Liver (tissue), 9 donors: ENCODE data around the gene POLR3GL. TPM values are rescaled to one million over a fixed set of nuclear protein-coding genes. Genes with fewer than 3 reads are reported as not detected.
A peak's percentile ranks its signal among the peaks of the same experiment; 100 is the strongest.

Experiments
- DNase-seq: peaks from one replicate; pipeline ENCODE4 v3.0.0-alpha.2; 2017; ENCODE audit warnings: low spot score
- H3K27ac ChIP-seq, 2 donors: one replicate each; pipeline ENCODE4 v1.7.0; 2013; ENCODE audit warnings: inconsistent platforms in 2 of 2, low read length in 2 of 2, control low read depth in 1 of 2, low read depth in 1 of 2, mild to moderate bottlenecking in 1 of 2
- H3K27me3 ChIP-seq, 4 donors: one replicate each; pipeline versions ENCODE4 v1.6.1 to v1.7.0; 2013; ENCODE audit warnings: low read length in 3 of 4, inconsistent platforms in 1 of 4, mild to moderate bottlenecking in 1 of 4, moderate library complexity in 1 of 4; ENCODE audit not compliant: control insufficient read depth in 4 of 4, insufficient read depth in 4 of 4
- H3K36me3 ChIP-seq, 4 donors: one replicate each; pipeline versions ENCODE4 v1.6.1 to v1.7.0; 2013; ENCODE audit warnings: low read length in 3 of 4, mild to moderate bottlenecking in 3 of 4, low read depth in 1 of 4, moderate library complexity in 1 of 4; ENCODE audit not compliant: control insufficient read depth in 4 of 4, insufficient read depth in 3 of 4
- H3K4me1 ChIP-seq, 4 donors: one replicate each; pipeline versions ENCODE4 v1.6.1 to v1.7.0; 2013; ENCODE audit warnings: low read length in 3 of 4, mild to moderate bottlenecking in 3 of 4, moderate library complexity in 1 of 4; ENCODE audit not compliant: control insufficient read depth in 4 of 4, insufficient read depth in 4 of 4
- H3K4me3 ChIP-seq, 3 donors: one replicate each; pipeline versions ENCODE4 v1.6.1 to v1.7.0; 2013; ENCODE audit warnings: low read length in 3 of 3, control low read depth in 1 of 3, low read depth in 1 of 3, mild to moderate bottlenecking in 1 of 3
- H3K9ac ChIP-seq, 2 donors: one replicate each; pipeline ENCODE4 v1.7.0; 2013; ENCODE audit warnings: low read length in 2 of 2, mild to moderate bottlenecking in 2 of 2, moderate library complexity in 2 of 2, control low read depth in 1 of 2, low read depth in 1 of 2
- H3K9me3 ChIP-seq, 4 donors: one replicate each; pipeline versions ENCODE4 v1.6.1 to v1.7.0; 2013; ENCODE audit warnings: low read length in 3 of 4; ENCODE audit not compliant: control insufficient read depth in 4 of 4
- EGR1 ChIP-seq, 2 donors: IDR thresholded peaks; 2 replicates each; pipeline ENCODE4 v1.6.1; 2016 to 2018; ENCODE audit warnings: antibody characterized with exemption in 2 of 2, low read depth in 2 of 2
- FOXA2 ChIP-seq: IDR thresholded peaks from 2 replicates; pipeline ENCODE4 v1.6.1; 2016; ENCODE audit warnings: antibody characterized with exemption
- HNF4A ChIP-seq, 2 donors: conservative IDR thresholded peaks; 2 replicates each; pipeline ENCODE4 v1.6.1; 2016; ENCODE audit warnings: antibody characterized with exemption in 2 of 2, mild to moderate bottlenecking in 2 of 2
- HNF4G ChIP-seq: IDR thresholded peaks from 2 replicates; pipeline ENCODE4 v1.6.1; 2016; ENCODE audit warnings: antibody characterized with exemption
- JUND ChIP-seq, 2 donors: IDR thresholded peaks; 2 replicates each; pipeline ENCODE4 v1.6.1; 2016; ENCODE audit warnings: antibody characterized with exemption in 2 of 2
- MAX ChIP-seq: IDR thresholded peaks from 2 replicates; pipeline ENCODE4 v1.6.1; 2016; ENCODE audit warnings: antibody characterized with exemption
- NR2F2 ChIP-seq: IDR thresholded peaks from 2 replicates; pipeline ENCODE4 v1.6.1; 2016; ENCODE audit warnings: antibody characterized with exemption
- RAD21 ChIP-seq, 2 donors: IDR thresholded peaks; 2 replicates each; pipeline ENCODE4 v1.6.1; 2016; ENCODE audit warnings: antibody characterized with exemption in 2 of 2, mild to moderate bottlenecking in 2 of 2
- RXRA ChIP-seq, 2 donors: IDR thresholded peaks; 2 replicates each; pipeline ENCODE4 v1.6.1; 2017 to 2018; ENCODE audit warnings: antibody characterized with exemption in 2 of 2, mild to moderate bottlenecking in 1 of 2
- SP1 ChIP-seq: IDR thresholded peaks from 2 replicates; pipeline ENCODE4 v1.6.1; 2018; ENCODE audit warnings: antibody characterized with exemption, mild to moderate bottlenecking
- TAF1 ChIP-seq: conservative IDR thresholded peaks from 2 replicates; pipeline ENCODE4 v1.6.1; 2016; ENCODE audit warnings: antibody characterized with exemption, mild to moderate bottlenecking
- YY1 ChIP-seq: IDR thresholded peaks from 2 replicates; pipeline ENCODE4 v1.6.1; 2016; ENCODE audit warnings: antibody characterized with exemption, mild to moderate bottlenecking
- WGBS: extraction: QIAGEN DNeasy Blood & Tissue Kit; methylation state at CpG from one replicate; pipeline ENCODE4 v1.1.7; 2013; 5-methylcytosine and 5-hydroxymethylcytosine counted together
- polyA plus RNA-seq, 2 donors: library from polyadenylated mRNA; stranded (reverse) in 1 of 2; unstranded in 1 of 2; fragments of 200-250 nt in 1 of 2; fragments of >200 nt in 1 of 2; fragmentation: Nextera tagmentation in 1 of 2; extraction: Ambion mirVana in 1 of 2; gene quantifications; one replicate each; pipeline versions ENCODE4 v1.2.1 to v1.2.3, GENCODE V29; 2013 to 2015
- total RNA-seq, 2 donors: library from RNA; depleted of rRNA; stranded (reverse); fragments of >200 nt; gene quantifications; one replicate each; pipeline ENCODE4 v1.2.3, GENCODE V29; 2014
- TF ChIP-seq, protein P1 (sequence below): IDR thresholded peaks from 2 replicates; pipeline ENCODE4 v1.6.1; 2016; ENCODE audit warnings: antibody characterized with exemption
- TF ChIP-seq, protein P2 (sequence below): IDR thresholded peaks from 2 replicates; pipeline ENCODE4 v1.6.1; 2016; ENCODE audit warnings: antibody characterized with exemption, mild to moderate bottlenecking
- TF ChIP-seq, protein P3 (sequence below): fragments of 150-350 bp; IDR thresholded peaks from 2 replicates; pipeline ENCODE4 v1.5.1; 2017; ENCODE audit warnings: improper control_type of control experiment, low read depth, low read length; ENCODE audit not compliant: missing input control
- donor health status: healthy.
- donor health status: healthy.
- donor health status: healthy.
- donor health status: healthy.
- donor health status: healthy.

Gene POLR3GL
- total and polyA plus RNA-seq, 4 donors: 11.9 to 23.4 (median 16.2) TPM

DNA sequence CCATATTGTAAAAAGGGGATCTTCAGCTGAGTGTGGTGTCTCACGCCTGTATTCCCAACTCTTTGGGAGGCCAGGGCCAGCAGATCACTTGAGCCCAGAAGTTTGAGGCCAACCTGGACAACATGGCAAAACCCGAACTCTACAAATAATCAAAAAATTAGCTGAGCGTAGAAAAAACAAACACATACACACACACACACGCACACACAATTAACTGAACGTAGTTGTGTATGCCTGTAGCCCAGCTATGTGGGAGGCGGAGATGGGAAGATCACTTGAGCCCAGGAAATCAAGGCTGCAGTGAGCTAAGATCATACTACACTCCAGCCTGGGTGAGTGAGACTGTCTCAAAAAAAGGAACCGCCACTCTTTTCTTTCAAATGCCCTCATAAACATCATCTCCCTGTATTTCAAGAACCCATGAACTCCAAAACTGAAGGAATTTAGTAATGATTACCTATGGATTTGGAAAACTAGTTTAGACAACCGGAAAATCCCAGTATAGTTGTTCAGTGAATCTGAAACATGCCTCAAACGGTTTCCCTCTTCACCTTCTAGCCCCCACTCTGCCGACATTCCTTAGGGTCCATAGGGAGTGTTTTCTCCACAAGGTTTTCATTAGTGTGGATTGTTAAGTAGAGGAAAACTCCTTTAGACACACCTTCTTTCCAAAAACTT is 27.4 kb downstream of the POLR3GL start:
- no peak overlapping the region for H3K4me3 ChIP-seq
- H3K9ac ChIP-seq: peak overlapping the region in 1 of 2 donors; percentile 24
- DNase-seq: no peak
- H3K36me3 ChIP-seq: peaks cover 6 to 29% (median 20%) of the 10 kb centered on the region in 4 donors
- peak overlapping the region in 1 of 2 donors; percentile 52 for H3K27ac ChIP-seq
- no peaks in the 10 kb centered on the region for H3K27me3 ChIP-seq
- H3K4me1 ChIP-seq: peaks cover 7 to 39% (median 24%) of the 10 kb centered on the region in 4 donors
- WGBS: 78% methylated on average over 10 of the region's 10 CpGs
- TF ChIP-seq HNF4G: no peak
- no peaks in the 10 kb centered on the region for H3K9me3 ChIP-seq

DNA sequence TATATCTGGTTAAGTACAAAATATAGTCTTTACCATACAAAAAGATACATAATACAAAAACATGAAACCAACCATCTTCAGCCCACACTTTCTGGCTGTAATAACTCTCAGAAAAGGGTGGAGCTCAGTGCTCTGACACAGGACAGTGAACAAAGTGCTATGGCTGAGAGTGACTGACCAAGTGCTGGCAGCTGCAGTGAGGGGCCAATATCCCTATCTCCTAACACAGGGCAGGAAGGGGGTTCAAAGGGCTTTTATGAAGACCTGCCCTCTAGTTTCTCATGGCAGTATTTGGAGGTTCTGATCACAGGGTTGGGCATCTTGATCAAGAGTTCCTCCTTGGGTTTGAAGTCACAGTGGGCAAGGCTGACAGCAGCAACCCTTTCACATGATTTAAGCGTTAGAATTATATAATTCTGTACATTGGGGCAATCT is 28.0 kb downstream of the POLR3GL start:
- no peaks in the 10 kb centered on the region for H3K9me3 ChIP-seq
- H3K27me3 ChIP-seq: no peaks in the 10 kb centered on the region
- 63% methylated on average over 1 of the region's 1 CpG for WGBS
- DNase-seq: no peak
- peak overlapping the region in 1 of 2 donors; percentile 5 for H3K9ac ChIP-seq
- H3K4me3 ChIP-seq: peak overlapping the region in 1 of 3 donors; percentile 63
- TF ChIP-seq HNF4G (no peak), RXRA (IDR thresholded peaks at IDR 0.05) (no peak), SP1 (no peak), MAX (no peak), RAD21 (IDR thresholded peaks at IDR 0.05) (no peak), YY1 (no peak), JUND (IDR thresholded peaks at IDR 0.05) (no peak), HNF4A (conservative IDR thresholded peaks at IDR 0.05) (no peak), EGR1 (IDR thresholded peaks at IDR 0.05; ENCODE audit: low read depth in 2 of 2) (no peak), FOXA2 (no peak), TAF1 (no peak), NR2F2 (no peak)
- TF ChIP-seq, protein P1, sequence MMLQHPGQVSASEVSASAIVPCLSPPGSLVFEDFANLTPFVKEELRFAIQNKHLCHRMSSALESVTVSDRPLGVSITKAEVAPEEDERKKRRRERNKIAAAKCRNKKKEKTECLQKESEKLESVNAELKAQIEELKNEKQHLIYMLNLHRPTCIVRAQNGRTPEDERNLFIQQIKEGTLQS: no peak
- TF ChIP-seq, protein P2, sequence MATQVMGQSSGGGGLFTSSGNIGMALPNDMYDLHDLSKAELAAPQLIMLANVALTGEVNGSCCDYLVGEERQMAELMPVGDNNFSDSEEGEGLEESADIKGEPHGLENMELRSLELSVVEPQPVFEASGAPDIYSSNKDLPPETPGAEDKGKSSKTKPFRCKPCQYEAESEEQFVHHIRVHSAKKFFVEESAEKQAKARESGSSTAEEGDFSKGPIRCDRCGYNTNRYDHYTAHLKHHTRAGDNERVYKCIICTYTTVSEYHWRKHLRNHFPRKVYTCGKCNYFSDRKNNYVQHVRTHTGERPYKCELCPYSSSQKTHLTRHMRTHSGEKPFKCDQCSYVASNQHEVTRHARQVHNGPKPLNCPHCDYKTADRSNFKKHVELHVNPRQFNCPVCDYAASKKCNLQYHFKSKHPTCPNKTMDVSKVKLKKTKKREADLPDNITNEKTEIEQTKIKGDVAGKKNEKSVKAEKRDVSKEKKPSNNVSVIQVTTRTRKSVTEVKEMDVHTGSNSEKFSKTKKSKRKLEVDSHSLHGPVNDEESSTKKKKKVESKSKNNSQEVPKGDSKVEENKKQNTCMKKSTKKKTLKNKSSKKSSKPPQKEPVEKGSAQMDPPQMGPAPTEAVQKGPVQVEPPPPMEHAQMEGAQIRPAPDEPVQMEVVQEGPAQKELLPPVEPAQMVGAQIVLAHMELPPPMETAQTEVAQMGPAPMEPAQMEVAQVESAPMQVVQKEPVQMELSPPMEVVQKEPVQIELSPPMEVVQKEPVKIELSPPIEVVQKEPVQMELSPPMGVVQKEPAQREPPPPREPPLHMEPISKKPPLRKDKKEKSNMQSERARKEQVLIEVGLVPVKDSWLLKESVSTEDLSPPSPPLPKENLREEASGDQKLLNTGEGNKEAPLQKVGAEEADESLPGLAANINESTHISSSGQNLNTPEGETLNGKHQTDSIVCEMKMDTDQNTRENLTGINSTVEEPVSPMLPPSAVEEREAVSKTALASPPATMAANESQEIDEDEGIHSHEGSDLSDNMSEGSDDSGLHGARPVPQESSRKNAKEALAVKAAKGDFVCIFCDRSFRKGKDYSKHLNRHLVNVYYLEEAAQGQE: no peak
- TF ChIP-seq, protein P3, sequence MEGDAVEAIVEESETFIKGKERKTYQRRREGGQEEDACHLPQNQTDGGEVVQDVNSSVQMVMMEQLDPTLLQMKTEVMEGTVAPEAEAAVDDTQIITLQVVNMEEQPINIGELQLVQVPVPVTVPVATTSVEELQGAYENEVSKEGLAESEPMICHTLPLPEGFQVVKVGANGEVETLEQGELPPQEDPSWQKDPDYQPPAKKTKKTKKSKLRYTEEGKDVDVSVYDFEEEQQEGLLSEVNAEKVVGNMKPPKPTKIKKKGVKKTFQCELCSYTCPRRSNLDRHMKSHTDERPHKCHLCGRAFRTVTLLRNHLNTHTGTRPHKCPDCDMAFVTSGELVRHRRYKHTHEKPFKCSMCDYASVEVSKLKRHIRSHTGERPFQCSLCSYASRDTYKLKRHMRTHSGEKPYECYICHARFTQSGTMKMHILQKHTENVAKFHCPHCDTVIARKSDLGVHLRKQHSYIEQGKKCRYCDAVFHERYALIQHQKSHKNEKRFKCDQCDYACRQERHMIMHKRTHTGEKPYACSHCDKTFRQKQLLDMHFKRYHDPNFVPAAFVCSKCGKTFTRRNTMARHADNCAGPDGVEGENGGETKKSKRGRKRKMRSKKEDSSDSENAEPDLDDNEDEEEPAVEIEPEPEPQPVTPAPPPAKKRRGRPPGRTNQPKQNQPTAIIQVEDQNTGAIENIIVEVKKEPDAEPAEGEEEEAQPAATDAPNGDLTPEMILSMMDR: no peak
- peaks cover 6 to 29% (median 20%) of the 10 kb centered on the region in 4 donors for H3K36me3 ChIP-seq
- peak overlapping the region; percentile 39 to 79 for H3K27ac ChIP-seq
- H3K4me1 ChIP-seq: peaks cover 9 to 44% (median 29%) of the 10 kb centered on the region in 4 donors
